AG10803 (cell line): Measurements from ENCODE around the gene SGPL1.

ENCODE experiments used
- DNase-seq: peaks from one replicate; pipeline ENCODE4 v3.0.0; 2010; ENCODE audit warnings: low read depth
- H3K4me3 ChIP-seq: 2 replicates; pipeline ENCODE4 v1.5.1; 2011; ENCODE audit warnings: mild to moderate bottlenecking, low read length, control low read depth
- TF ChIP-seq, protein P1 (sequence below): conservative IDR thresholded peaks from 2 replicates; pipeline ENCODE4 v1.5.1; 2011; ENCODE audit warnings: mild to moderate bottlenecking, low read length, control low read depth, inconsistent platforms

Gene SGPL1

DNA sequence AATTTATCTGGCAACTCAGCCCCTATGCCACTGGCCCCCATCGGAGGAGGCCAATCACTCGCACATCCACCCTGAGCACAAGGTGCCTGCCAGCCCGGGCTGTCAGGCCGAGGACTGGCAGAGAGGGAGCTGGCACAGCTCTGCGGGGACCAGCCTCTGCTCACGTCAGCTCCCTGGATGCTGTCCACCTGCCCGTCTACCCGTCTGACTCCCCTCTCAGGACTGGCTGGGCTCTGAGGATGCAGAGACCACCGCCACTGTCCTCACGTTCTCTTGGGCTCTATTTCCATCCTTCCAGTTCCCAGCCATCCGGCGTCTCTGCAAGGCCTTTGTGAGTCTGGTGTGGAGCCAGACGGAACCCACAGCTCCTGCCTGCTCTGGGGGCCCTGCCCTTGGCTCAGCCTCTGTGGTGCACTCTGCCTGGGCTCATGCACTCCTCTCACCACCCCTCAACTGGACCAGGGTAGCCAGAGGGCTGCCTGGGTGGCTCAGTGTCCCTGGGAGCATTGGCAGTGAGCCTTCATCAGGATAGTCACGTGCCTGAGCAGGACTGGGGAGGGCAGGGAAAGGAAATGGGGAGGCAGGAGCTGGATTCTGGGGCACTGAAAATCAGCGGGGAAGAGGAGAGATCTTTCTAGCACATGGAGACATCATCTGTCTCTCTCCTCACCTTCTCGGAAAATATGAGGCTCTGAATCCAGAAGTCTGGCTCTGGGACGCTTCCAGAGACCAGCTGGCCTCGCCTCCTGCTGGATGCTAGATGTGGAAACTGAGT lies 110.7 kb downstream of the SGPL1 start:
- H3K4me3 ChIP-seq, result no peak overlapping the region
- TF ChIP-seq, protein P1, sequence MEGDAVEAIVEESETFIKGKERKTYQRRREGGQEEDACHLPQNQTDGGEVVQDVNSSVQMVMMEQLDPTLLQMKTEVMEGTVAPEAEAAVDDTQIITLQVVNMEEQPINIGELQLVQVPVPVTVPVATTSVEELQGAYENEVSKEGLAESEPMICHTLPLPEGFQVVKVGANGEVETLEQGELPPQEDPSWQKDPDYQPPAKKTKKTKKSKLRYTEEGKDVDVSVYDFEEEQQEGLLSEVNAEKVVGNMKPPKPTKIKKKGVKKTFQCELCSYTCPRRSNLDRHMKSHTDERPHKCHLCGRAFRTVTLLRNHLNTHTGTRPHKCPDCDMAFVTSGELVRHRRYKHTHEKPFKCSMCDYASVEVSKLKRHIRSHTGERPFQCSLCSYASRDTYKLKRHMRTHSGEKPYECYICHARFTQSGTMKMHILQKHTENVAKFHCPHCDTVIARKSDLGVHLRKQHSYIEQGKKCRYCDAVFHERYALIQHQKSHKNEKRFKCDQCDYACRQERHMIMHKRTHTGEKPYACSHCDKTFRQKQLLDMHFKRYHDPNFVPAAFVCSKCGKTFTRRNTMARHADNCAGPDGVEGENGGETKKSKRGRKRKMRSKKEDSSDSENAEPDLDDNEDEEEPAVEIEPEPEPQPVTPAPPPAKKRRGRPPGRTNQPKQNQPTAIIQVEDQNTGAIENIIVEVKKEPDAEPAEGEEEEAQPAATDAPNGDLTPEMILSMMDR, result no peak
- no peak for DNase-seq

DNA sequence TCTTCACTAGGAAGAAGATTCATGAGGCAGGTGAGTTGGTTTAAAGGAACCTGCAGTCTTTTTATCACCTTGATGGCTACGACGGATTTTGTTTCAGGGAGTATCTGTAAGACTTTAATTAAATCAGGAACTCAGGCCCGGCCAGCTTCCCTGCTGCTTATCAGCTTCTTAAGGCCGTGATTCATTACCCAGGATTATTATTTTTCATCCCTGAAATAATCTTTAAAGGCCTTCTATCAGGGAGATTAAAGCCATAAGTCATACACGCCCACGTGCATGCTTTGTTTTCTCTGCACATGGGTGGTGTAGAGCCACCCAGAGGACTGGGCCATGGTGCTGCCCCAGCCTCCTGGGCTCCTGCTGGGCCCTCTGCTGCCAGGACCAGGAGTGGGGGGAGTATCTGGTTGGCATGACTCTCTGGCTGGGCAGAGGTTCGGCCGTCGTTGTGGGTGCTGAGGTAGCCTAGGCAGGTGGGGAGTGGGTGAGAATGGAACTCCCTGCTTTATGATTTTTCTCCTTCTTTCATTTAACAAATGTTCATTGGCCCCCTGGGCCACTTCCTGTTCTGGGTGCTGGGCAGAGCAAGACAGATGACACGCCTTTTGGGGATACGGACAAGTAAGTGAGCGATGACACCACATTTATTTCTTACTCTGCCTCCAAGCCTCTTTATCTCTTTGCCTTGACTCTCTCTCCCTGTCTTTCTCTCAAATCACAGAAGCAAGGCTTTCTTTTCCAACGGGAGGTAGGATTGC lies 111.6 kb downstream of the SGPL1 start:
- DNase-seq, result no peak
- no peak overlapping the region for H3K4me3 ChIP-seq
- TF ChIP-seq, protein P1, result no peak

DNA sequence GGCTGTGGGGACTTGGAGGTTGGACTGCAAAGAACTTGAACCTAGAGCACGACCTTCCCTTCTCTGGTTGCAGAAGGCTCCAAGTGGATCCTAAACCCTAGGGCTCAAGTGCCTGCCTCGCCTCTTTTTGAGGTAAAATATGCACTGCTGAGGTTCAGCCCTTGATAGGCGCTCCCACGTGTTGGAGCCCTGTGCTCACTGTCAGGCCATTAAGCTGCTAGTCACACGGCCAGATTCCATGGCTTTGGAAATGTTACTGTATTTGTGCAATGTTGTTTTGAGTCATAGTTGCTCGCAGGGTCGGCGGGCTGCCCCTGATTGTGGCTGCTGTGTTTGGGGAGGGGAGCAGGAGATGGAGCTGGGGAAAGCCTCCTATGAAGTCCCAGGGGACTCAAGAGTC lies 112.4 kb downstream of the SGPL1 start:
- no peak overlapping the region for H3K4me3 ChIP-seq
- DNase-seq, result no peak
- TF ChIP-seq, protein P1, result no peak

DNA sequence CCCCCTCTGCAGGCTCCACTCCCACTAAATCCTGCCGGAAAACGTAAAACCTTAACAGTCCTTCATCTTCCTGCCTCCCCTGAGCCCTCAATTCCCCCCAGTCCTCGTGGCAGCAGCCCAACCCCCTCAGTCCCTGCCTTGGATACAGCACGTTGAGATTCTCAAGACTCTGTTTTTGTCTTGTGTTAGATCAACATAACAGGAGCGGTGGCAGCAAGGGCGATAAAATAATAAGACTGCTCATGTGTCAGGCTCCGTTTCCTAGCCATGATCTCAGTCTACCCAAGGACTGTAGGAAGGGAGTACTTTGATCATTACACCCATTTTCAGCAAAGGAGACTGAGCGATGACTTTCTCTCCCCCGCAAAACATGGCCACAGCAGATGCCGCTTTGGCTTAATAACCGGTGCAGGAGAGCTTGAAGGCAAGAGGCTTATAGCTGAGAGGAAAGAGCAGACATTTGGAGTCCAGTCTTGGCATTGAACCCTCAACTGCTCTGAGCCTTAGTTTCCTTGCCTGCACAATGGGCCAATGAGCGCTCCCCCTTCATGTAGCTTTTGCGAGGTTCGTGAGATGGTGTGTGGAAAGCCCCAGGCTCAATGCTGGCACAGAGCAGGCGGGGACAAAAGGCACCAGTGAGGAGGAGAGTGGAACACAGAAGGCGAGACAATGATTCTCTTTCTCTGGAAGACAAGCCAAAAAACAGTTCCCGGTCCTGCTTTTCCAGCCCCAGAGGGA lies 114.7 kb downstream of the SGPL1 start:
- TF ChIP-seq, protein P1, result no peak
- H3K4me3 ChIP-seq, result no peak overlapping the region
- no peak for DNase-seq
